GM12878 (cell line): ENCODE data around the gene DHX32. TPM values are rescaled to one million over a fixed set of nuclear protein-coding genes. Genes with fewer than 3 reads are reported as not detected.

Experiments
- ATAC-seq: fragments of 200-7000 bp; cut with Tn5 transposase; 3 replicates; pipeline ENCODE4 v1.9.1; 2020; ENCODE audit warnings: mild to moderate bottlenecking, moderate library complexity
- BruUV-seq: library from RNA; stranded (reverse); fragments of 400-500 nt; replicated peaks from 2 replicates; lab custom pipeline; 2021; lab: Mats Ljungman, UMichigan
- CTCF ChIA-PET: fragments of 300-600 bp; sonication (Branson Sonifier 250); formaldehyde crosslinking; extraction: SDS; loops from one replicate; lab custom pipeline; 2021; ENCODE audit warnings: inconsistent platforms; lab: Yijun Ruan, JAX
- POLR2A ChIA-PET: fragments of 350-600 bp; formaldehyde crosslinking; extraction: SDS; loops from one replicate; lab custom pipeline; 2021; ENCODE audit warnings: inconsistent platforms; lab: Charles Lee
- RAD21 ChIA-PET: fragments of 300-600 bp; sonication (Branson Sonifier 250); formaldehyde crosslinking; loops from one replicate; lab custom pipeline; 2023; ENCODE audit warnings: antibody characterized with exemption; ENCODE audit not compliant: unreplicated experiment; lab: Charles Lee
- SMC1A ChIA-PET: fragments of 300-600 bp; sonication (Branson Sonifier 250); formaldehyde crosslinking; loops from one replicate; lab custom pipeline; 2023; ENCODE audit not compliant: unreplicated experiment, uncharacterized antibody; lab: Charles Lee
- DNase-seq: peaks from one replicate; pipeline ENCODE4 v3.0.0-alpha.2; 2011; ENCODE audit warnings: low read depth, low spot score
- FAIRE-seq: peaks from 3 replicates; lab custom pipeline; 2011; peaks lifted over from hg19 to GRCh38; lab: Jason Lieb, UNC
- H2AFZ ChIP-seq: 2 replicates; pipeline ENCODE4 v1.6.0; 2011; ENCODE audit warnings: low read depth, low read length, control low read depth; ENCODE audit not compliant: control insufficient read depth
- H3K27ac ChIP-seq: 2 replicates; pipeline ENCODE4 v1.5.1; 2011; ENCODE audit warnings: control low read depth; ENCODE audit not compliant: control insufficient read depth, insufficient read depth
- H3K27me3 ChIP-seq, 2 experiments: replicated peaks in 1 of 2; 2 replicates each; pipeline versions ENCODE4 v1.6.0 to v1.6.1; 2011; ENCODE audit warnings: low read length in 1 of 2; ENCODE audit not compliant: control insufficient read depth in 2 of 2, insufficient read depth in 2 of 2
- H3K36me3 ChIP-seq, 2 experiments: 2 replicates each; pipeline ENCODE4 v1.5.1; 2011; ENCODE audit warnings: low read length in 1 of 2; ENCODE audit not compliant: control insufficient read depth in 2 of 2, insufficient read depth in 2 of 2
- H3K4me1 ChIP-seq: 2 replicates; pipeline ENCODE4 v1.6.1; 2011; ENCODE audit warnings: mild to moderate bottlenecking, low read length, moderate library complexity, mixed read lengths; ENCODE audit not compliant: control insufficient read depth, insufficient read depth
- H3K4me2 ChIP-seq: 2 replicates; pipeline ENCODE4 v1.6.0; 2011; ENCODE audit warnings: control low read depth; ENCODE audit not compliant: control insufficient read depth, insufficient read depth
- H3K4me3 ChIP-seq: fragments of 200-600 bp; sonication (generic); 2 replicates; pipeline ENCODE4 v1.5.1; 2016
- H3K79me2 ChIP-seq: 2 replicates; pipeline ENCODE4 v1.6.0; 2011; ENCODE audit warnings: low read length; ENCODE audit not compliant: control insufficient read depth, insufficient read depth
- H3K9ac ChIP-seq: 2 replicates; pipeline ENCODE4 v1.8.0; 2011; ENCODE audit warnings: low read length, control low read depth, mixed read lengths; ENCODE audit not compliant: control insufficient read depth, insufficient read depth
- H3K9me3 ChIP-seq: replicated peaks from 3 replicates; pipeline ENCODE4 v1.5.1; 2011; ENCODE audit warnings: mild to moderate bottlenecking, low read length; ENCODE audit not compliant: control insufficient read depth, insufficient read depth
- H4K20me1 ChIP-seq: 2 replicates; pipeline ENCODE4 v1.6.0; 2011; ENCODE audit not compliant: control insufficient read depth, insufficient read depth
- ATF7 ChIP-seq: fragments of 450-650 bp; IDR thresholded peaks from 2 replicates; pipeline ENCODE4 v1.6.1; 2016; ENCODE audit warnings: low read depth, mild to moderate bottlenecking
- BACH1 ChIP-seq: fragments of 450-650 bp; IDR thresholded peaks from 2 replicates; pipeline ENCODE4 v1.6.1; 2017; ENCODE audit warnings: mild to moderate bottlenecking, borderline replicate concordance
- CEBPB ChIP-seq, 2 experiments: fragments of 150-350 bp in 1 of 2; IDR thresholded peaks; 2 replicates each; pipeline ENCODE4 v1.6.1; 2012 to 2014; ENCODE audit warnings: low read depth in 2 of 2, low read length in 2 of 2, borderline replicate concordance in 1 of 2, inconsistent platforms in 1 of 2
- CREM ChIP-seq: IDR thresholded peaks from 2 replicates; pipeline ENCODE4 v1.6.1; 2014; ENCODE audit warnings: antibody characterized with exemption, low read depth
- CTCF ChIP-seq, 3 experiments: IDR thresholded peaks in 2 of 3; conservative IDR thresholded peaks in 1 of 3; 2 replicates each; pipeline ENCODE4 v1.5.1; 2011; ENCODE audit warnings: low read depth in 3 of 3, low read length in 3 of 3, mild to moderate bottlenecking in 3 of 3, control low read depth in 2 of 3, moderate library complexity in 2 of 3, inconsistent platforms in 1 of 3, mixed read lengths in 1 of 3; ENCODE audit not compliant: control insufficient read depth in 2 of 3, insufficient read depth in 1 of 3; ENCODE audit errors: extremely low read depth in 1 of 3
- HDAC2 ChIP-seq: fragments of 200-600 bp; sonication (generic); IDR thresholded peaks from 2 replicates; pipeline ENCODE4 v1.6.1; 2017
- JUND ChIP-seq: IDR thresholded peaks from 2 replicates; pipeline ENCODE4 v1.6.1; 2012; ENCODE audit warnings: low read depth, mild to moderate bottlenecking, low read length, improper control_type of control experiment, moderate library complexity
- MYB ChIP-seq: fragments of 150-350 bp; IDR thresholded peaks from 2 replicates; pipeline ENCODE4 v1.6.1; 2014; ENCODE audit warnings: mild to moderate bottlenecking, low read depth, low read length, borderline replicate concordance
- NR2C1 ChIP-seq: fragments of 450-650 bp; IDR thresholded peaks from 2 replicates; pipeline ENCODE4 v1.6.1; 2017; ENCODE audit warnings: antibody characterized with exemption, mild to moderate bottlenecking, moderate library complexity
- NRF1 ChIP-seq: conservative IDR thresholded peaks from 2 replicates; pipeline ENCODE4 v1.6.1; 2011; ENCODE audit warnings: mild to moderate bottlenecking, low read depth, low read length, improper control_type of control experiment
- RAD51 ChIP-seq: fragments of 450-650 bp; IDR thresholded peaks from 2 replicates; pipeline ENCODE4 v1.6.1; 2016; ENCODE audit warnings: moderate library complexity, mild to moderate bottlenecking, inconsistent platforms
- RB1 ChIP-seq: fragments of 450-650 bp; formaldehyde crosslinking; IDR thresholded peaks from 2 replicates; pipeline ENCODE4 v1.6.1; 2017; ENCODE audit warnings: mild to moderate bottlenecking, borderline replicate concordance
- SIX5 ChIP-seq: IDR thresholded peaks from 2 replicates; pipeline ENCODE4 v1.6.1; 2011; ENCODE audit warnings: mild to moderate bottlenecking, low read depth, low read length, moderate library complexity; ENCODE audit not compliant: severe bottlenecking
- SMAD5 ChIP-seq: IDR thresholded peaks from 2 replicates; pipeline ENCODE4 v1.6.1; 2016; ENCODE audit warnings: antibody characterized with exemption, low read depth
- SREBF2 ChIP-seq: IDR thresholded peaks from 2 replicates; pipeline ENCODE4 v1.6.1; 2012; ENCODE audit warnings: mild to moderate bottlenecking, low read length
- SUPT20H ChIP-seq: IDR thresholded peaks from 2 replicates; pipeline ENCODE4 v1.6.1; 2011; ENCODE audit warnings: low read depth, mild to moderate bottlenecking, low read length, moderate library complexity, borderline replicate concordance; ENCODE audit not compliant: control insufficient read depth
- WGBS: methylation state at CpG from one replicate; pipeline ENCODE4 v1.1.6; 2016; ENCODE audit warnings: low lambda C conversion rate; ENCODE audit not compliant: insufficient replicate concordance, insufficient coverage; ENCODE audit errors: missing lambda C conversion rate; 5-methylcytosine and 5-hydroxymethylcytosine counted together
- in situ Hi-C: fragments of 300-500 bp; cut with MboI; formaldehyde crosslinking; loops from 9 replicates; pipeline ENCODE4 v1.14.3; 2018; ENCODE audit warnings: mixed read lengths
- intact Hi-C: fragments of 100-400 bp; cut with micrococcal nuclease; formaldehyde crosslinking; loops from one replicate; pipeline ENCODE4 v1.14.2; 2022; ENCODE audit not compliant: unreplicated experiment
- polyA plus RNA-seq, 11 experiments: library from polyadenylated mRNA; depleted of rRNA in 4 of 11; unstranded in 6 of 11; stranded (reverse) in 5 of 11; fragments of >200 nt; fragmentation: Nextera tagmentation in 4 of 11; fragmentation: Illumina TruSeq in 1 of 11; extraction: Ambion mirVana in 4 of 11; extraction: Trizol in 1 of 11; gene quantifications; 1 replicate in 1 of 11; 2 replicates in 10 of 11; pipeline versions ENCODE4 v1.2.1 to v1.2.3, GENCODE V29; 2011 to 2016; ENCODE audit warnings: inconsistent platforms in 2 of 11, missing spikeins in 2 of 11, low read depth in 1 of 11
- total RNA-seq, 4 experiments: library from RNA; depleted of rRNA in 3 of 4; stranded (reverse); fragments of >200 nt in 3 of 4; fragmentation: Illumina TruSeq in 1 of 4; extraction: Trizol in 1 of 4; gene quantifications; 2 replicates each; pipeline versions ENCODE4 v1.2.1 to v1.2.3, GENCODE V29; 2013 to 2021

Gene DHX32
- total and polyA plus RNA-seq, 10 of the 15 experiments (the other 5 are each of a cell fraction or from before 2014, with no cell fraction given), result 5.4 to 21.0 (median 16.0) TPM

- ChIA-PET SMC1A (interaction anchor here (0.7 to 1.2 kb wide), 2 partner anchors 19 to 168 kb away, joined by 3 read pairs; no protein-coding TSS in a partner anchor), POLR2A (no interaction called here), RAD21 (no interaction called here), CTCF (interaction anchor here (1.5 to 1.7 kb wide), 2 partner anchors 43 to 84 kb away, joined by 3 to 5 read pairs; partner anchors contain the start of genes BCCIP and UROS)
- Histone ChIP-seq H3K9me3 (no peaks in the 10 kb centered on the region), H3K36me3 (peaks cover 0 to 8% of the 10 kb centered on the region in 2 experiments; a peak in 1 of 4 replicates), H3K79me2 (no peaks in the 10 kb centered on the region), H3K4me2 (no peak overlapping the region), H3K27ac (no peak overlapping the region), H3K4me1 (no peaks in the 10 kb centered on the region), H3K9ac (no peak overlapping the region), H3K27me3 (no peaks in the 10 kb centered on the region), H3K4me3 (no peak overlapping the region), H4K20me1 (no peaks in the 10 kb centered on the region), H2AFZ (no peak overlapping the region)
- in situ Hi-C loops (no loop called here), intact Hi-C loops (loop anchor here (10.0 kb wide), 1 partner anchor 108 kb away; no protein-coding TSS in a partner anchor)
- DNase-seq, result no peak
- no peak for ATAC-seq
- no peak for FAIRE-seq
- WGBS, result 96% methylated on average over 7 of the region's 7 CpGs
- BruUV-seq, result no TSS peak
- TF ChIP-seq SREBF2 (no peak), ATF7 (no peak), JUND (no peak), MYB (no peak)
Observed at GRCh38 chr10:125866421-125867029, 14.6 kb downstream of the DHX32 start.

DNA sequence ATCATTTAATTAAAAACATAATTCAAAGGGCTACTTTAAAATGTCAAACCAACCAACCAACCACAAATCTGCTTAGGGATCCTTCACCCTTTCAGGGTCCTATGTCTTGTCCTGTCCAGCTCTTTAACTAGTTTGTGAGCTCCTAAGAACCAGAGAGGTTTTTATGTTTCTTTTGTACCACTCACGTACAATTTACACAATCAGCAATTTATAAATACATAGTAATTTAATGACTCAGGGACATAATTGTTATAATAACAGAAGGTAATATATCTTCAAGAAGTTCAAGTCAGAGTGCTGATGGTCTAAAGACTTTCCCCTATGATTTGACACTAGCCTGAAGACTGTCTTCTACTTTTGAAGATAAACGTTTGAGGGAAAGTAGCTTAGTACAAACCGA, 16.0 kb downstream of the DHX32 start:
- RAD21 ChIA-PET, result interaction anchor here (1.1 kb wide), 1 partner anchor 7 kb away, joined by 4 read pairs; no protein-coding TSS in a partner anchor
- Histone ChIP-seq H3K9me3 (no peaks in the 10 kb centered on the region), H3K9ac (no peak overlapping the region), H3K4me1 (no peaks in the 10 kb centered on the region), H4K20me1 (no peaks in the 10 kb centered on the region), H3K4me3 (no peak overlapping the region), H3K27me3 (no peaks in the 10 kb centered on the region), H3K79me2 (no peaks in the 10 kb centered on the region), H3K36me3 (peaks cover 0 to 8% of the 10 kb centered on the region in 2 experiments; a peak in 1 of 4 replicates), H2AFZ (no peak overlapping the region), H3K27ac (no peak overlapping the region), H3K4me2 (no peak overlapping the region)
- in situ Hi-C loops (no loop called here), intact Hi-C loops (loop anchor here (10.0 kb wide), 1 partner anchor 110 kb away; no protein-coding TSS in a partner anchor)
- ATAC-seq (no peak), FAIRE-seq (no peak), DNase-seq (no peak)
- POLR2A ChIA-PET, result no interaction called here
- WGBS, result 81% methylated on average over 3 of the region's 3 CpGs
- SMC1A ChIA-PET, result interaction anchor here (1.2 to 1.8 kb wide), 3 partner anchors 9 to 17 kb away, joined by 3 to 9 read pairs (median 3); no protein-coding TSS in a partner anchor
- CTCF ChIA-PET, result interaction anchor here (0.9 to 1.7 kb wide), 5 partner anchors 8 to 142 kb away, joined by 3 to 5 read pairs (median 3); partner anchors contain the start of genes BCCIP and UROS
- no TSS peak for BruUV-seq
- no peak for TF ChIP-seq NR2C1
- TF ChIP-seq SIX5, result no peak
- TF ChIP-seq CREM, result no peak
- TF ChIP-seq RAD51, result no peak
- TF ChIP-seq SREBF2, result no peak
- TF ChIP-seq HDAC2, result no peak
- TF ChIP-seq CTCF (IDR thresholded peaks at IDR 0.05 in 2 of 3, conservative IDR thresholded peaks at IDR 0.05 in 1 of 3; ENCODE audit: control insufficient read depth in 2 of 3, extremely low read depth in 1 of 3, insufficient read depth in 1 of 3, low read depth in 3 of 3, low read length in 3 of 3), result no peak
- no peak for TF ChIP-seq SUPT20H
- no peak for TF ChIP-seq BACH1
- no peak for TF ChIP-seq CEBPB (IDR thresholded peaks at IDR 0.05; ENCODE audit: borderline replicate concordance in 1 of 2, low read depth in 2 of 2, low read length in 2 of 2)
- TF ChIP-seq SMAD5, result no peak
- TF ChIP-seq NRF1, result no peak
- TF ChIP-seq RB1, result no peak
